Astrocyte (in vitro differentiated cells and primary cell): ENCODE measurements around the gene ARHGAP32.

Source experiments
- CTCF ChIP-seq: IDR thresholded peaks from 2 replicates; pipeline ENCODE4 v1.5.1; 2011; ENCODE audit warnings: low read depth, mild to moderate bottlenecking, inconsistent platforms, low read length, moderate library complexity; ENCODE audit not compliant: insufficient read depth
- EZH2 ChIP-seq: IDR thresholded peaks from 2 replicates; pipeline ENCODE4 v1.6.1; 2012; ENCODE audit warnings: mild to moderate bottlenecking, low read length, inconsistent platforms; ENCODE audit not compliant: insufficient read depth

- TF ChIP-seq CTCF (no peak), EZH2 (no peak)
Measured at GRCh38 chr11:129119036-129119435, 73.1 kb downstream of the ARHGAP32 start.
